Omental fat pad (tissue), 4 donors: ENCODE data around the gene CKS1B. TPM values are rescaled to one million over a fixed set of nuclear protein-coding genes. Genes with fewer than 3 reads are reported as not detected.

Experiments used
- ATAC-seq: fragments of 150-250 bp; one replicate; pipeline ENCODE4 v1.9.1; 2016; ENCODE audit warnings: mild to moderate bottlenecking, moderate library complexity; ENCODE audit not compliant: low FRiP score
- DNase-seq: peaks from one replicate; pipeline ENCODE4 v3.0.0-alpha.2; 2019; ENCODE audit warnings: low spot score
- total RNA-seq, 4 donors: library from RNA; depleted of rRNA; stranded (reverse); fragments of >200 nt; gene quantifications; one replicate each; pipeline ENCODE4 v1.1.0, GENCODE V29; 2016
- TF ChIP-seq, protein P1 (sequence below), 3 donors: fragments of 450-650 bp; IDR thresholded peaks; one replicate each; pipeline ENCODE4 v1.5.1; 2016 to 2017; ENCODE audit warnings: antibody characterized with exemption in 3 of 3, mild to moderate bottlenecking in 3 of 3, moderate library complexity in 2 of 3

The CKS1B gene
- total RNA-seq, 4 donors from 2014 or later = 34.0 to 72.8 (median 43.2) TPM

DNA sequence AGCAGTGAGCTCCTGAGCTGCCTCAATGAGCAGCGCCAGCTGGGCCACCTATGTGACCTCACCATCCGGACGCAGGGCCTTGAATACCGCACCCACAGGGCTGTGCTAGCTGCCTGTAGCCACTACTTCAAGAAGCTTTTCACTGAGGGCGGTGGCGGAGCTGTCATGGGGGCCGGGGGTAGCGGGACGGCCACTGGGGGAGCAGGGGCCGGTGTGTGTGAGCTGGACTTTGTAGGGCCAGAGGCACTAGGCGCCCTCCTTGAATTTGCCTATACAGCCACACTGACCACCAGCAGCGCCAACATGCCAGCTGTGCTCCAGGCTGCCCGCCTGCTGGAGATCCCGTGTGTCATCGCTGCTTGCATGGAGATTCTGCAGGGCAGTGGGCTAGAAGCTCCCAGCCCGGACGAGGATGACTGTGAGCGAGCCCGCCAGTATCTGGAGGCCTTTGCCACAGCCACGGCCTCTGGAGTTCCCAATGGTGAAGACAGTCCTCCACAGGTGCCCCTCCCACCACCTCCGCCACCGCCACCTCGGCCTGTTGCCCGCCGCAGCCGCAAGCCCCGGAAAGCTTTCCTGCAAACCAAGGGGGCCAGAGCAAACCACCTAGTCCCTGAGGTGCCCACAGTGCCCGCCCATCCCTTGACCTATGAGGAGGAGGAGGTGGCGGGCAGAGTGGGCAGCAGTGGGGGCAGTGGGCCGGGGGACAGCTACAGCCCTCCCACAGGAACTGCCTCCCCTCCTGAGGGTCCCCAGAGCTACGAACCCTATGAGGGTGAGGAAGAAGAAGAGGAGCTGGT, 40.4 kb downstream of the CKS1B start:
- TF ChIP-seq, protein P1, sequence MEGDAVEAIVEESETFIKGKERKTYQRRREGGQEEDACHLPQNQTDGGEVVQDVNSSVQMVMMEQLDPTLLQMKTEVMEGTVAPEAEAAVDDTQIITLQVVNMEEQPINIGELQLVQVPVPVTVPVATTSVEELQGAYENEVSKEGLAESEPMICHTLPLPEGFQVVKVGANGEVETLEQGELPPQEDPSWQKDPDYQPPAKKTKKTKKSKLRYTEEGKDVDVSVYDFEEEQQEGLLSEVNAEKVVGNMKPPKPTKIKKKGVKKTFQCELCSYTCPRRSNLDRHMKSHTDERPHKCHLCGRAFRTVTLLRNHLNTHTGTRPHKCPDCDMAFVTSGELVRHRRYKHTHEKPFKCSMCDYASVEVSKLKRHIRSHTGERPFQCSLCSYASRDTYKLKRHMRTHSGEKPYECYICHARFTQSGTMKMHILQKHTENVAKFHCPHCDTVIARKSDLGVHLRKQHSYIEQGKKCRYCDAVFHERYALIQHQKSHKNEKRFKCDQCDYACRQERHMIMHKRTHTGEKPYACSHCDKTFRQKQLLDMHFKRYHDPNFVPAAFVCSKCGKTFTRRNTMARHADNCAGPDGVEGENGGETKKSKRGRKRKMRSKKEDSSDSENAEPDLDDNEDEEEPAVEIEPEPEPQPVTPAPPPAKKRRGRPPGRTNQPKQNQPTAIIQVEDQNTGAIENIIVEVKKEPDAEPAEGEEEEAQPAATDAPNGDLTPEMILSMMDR (IDR thresholded peaks at IDR 0.05) = no peak
- ATAC-seq (no peak), DNase-seq (no peak)

DNA sequence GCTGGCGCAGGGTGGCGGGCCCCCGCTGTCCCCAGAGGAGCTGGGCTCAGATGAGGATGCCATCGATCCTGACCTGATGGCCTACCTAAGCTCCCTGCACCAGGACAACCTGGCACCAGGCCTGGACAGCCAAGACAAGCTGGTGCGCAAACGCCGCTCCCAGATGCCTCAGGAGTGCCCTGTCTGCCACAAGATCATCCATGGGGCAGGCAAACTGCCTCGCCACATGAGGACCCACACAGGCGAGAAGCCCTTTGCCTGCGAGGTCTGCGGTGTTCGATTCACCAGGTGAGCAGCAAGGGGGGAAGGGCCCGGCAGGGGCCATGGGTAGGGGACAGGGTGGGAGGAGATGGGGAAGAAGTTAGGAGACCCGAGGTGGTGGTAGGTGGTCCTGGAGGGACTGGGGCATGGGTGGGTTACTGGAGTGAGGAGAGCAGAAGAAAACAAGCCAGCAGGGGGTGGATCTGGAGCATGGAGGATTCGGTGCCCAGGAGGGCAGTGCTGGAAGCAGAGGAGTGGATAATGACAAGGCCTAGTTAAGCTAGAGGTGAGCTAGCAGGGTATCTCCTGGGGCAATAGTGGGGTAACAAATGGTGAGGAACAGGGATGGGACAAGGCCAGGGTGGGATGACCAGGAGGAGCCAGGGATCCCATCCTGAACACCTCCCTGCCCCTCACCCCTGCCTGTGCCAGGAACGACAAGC, 41.2 kb downstream of the CKS1B start:
- DNase-seq (no peak), ATAC-seq (no peak)
- TF ChIP-seq, protein P1 (IDR thresholded peaks at IDR 0.05) = no peak

DNA sequence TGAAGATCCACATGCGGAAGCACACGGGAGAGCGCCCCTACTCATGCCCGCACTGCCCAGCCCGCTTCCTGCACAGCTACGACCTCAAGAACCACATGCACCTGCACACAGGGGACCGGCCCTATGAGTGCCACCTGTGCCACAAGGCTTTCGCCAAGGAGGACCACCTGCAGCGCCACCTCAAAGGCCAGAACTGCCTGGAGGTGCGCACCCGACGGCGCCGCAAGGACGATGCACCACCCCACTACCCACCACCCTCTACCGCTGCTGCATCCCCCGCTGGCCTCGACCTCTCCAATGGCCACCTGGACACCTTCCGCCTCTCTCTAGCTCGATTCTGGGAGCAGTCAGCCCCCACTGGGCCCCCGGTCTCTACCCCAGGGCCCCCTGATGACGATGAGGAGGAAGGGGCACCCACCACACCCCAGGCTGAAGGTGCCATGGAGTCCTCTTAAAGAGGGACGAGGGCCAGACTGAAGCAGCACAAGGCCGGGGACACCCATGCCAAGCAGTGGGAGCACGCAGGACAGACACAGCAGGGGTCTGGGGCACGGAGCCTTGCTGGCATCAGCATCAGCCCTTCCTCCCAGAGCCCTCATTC, 41.9 kb downstream of the CKS1B start:
- ATAC-seq (no peak), DNase-seq (no peak)
- TF ChIP-seq, protein P1 (IDR thresholded peaks at IDR 0.05) = no peak

DNA sequence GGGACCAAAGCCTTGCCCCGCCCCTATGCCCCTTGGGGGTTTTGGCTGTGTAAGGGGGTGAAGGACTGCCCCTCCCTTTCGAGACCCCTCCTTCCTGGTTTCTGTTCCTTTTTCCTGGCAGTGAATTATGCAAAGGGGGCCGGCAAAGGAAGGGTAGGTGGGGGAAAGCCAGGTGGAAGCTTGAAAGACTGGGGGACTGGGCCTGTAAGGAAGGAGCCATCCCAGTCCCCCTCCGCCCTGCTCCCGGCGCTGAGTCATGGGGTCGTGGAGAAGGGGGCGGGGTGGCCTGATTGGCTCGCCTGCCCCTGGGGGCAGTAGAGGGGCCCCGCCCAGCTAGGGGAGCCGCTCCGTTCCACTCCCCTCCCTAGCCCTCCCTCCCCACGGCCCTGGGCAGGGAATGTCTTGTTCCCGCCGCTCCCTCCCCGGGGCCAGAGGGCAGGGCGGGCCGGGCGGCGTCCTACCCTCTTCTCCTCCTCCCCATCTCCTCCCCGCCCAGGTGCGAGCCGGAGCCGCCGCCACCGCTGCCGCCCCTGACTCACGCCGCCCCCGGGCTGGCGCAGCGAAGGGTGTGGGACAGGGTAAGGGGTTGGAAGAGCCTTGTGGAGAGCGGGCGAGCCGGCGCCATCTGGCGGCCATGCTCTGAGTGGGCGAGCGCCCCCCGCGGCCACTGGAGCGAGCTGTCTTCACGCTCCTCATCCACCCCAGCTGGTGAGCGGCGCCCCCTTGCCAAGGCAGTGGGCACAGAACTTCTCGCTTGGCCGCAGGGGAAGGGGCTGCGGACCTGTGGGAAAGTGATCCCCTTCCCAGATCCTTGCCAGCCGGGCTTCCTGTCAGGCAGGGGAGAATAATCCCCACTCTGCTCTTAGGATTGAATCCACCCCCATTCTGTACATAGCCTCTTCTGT, 42.8 kb downstream of the CKS1B start:
- DNase-seq (peak; percentile 91), ATAC-seq (peak; percentile 93)
- TF ChIP-seq, protein P1 (IDR thresholded peaks at IDR 0.05) = peak in 2 of 3 donors; percentile 79 to 98

DNA sequence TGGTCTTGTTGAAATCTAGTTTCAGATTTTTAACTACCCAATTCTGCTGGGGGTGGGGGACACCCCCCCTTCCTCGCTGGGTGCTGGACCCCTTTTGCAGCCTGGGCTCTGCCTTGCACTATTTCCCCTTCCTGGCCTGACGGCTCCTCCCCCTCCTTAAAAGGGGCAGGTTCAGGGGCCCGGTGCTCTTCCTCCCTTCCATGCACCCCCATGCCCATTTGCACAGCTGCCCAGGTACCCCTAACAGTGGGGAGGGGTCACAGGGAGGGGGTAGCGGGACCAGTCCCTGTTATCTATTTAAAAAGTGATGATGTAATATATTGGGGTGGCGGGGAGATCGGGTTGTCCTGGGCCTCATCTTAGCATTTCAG, 43.5 kb downstream of the CKS1B start:
- ATAC-seq = no peak
- DNase-seq = no peak
- TF ChIP-seq, protein P1 (IDR thresholded peaks at IDR 0.05) = no peak

- TF ChIP-seq, protein P1 (IDR thresholded peaks at IDR 0.05) = no peak
- ATAC-seq = no peak
- DNase-seq = no peak
Measured at GRCh38 chr1:155018617-155019348, 44.3 kb downstream of the CKS1B start.
